Measurements from ENCODE around the gene KIAA1217. TPM values are rescaled to one million over a fixed set of nuclear protein-coding genes. Genes with fewer than 3 reads are reported as not detected.
A peak's percentile ranks its signal among the peaks of the same experiment; 100 is the strongest.

The KIAA1217 gene, protein sequence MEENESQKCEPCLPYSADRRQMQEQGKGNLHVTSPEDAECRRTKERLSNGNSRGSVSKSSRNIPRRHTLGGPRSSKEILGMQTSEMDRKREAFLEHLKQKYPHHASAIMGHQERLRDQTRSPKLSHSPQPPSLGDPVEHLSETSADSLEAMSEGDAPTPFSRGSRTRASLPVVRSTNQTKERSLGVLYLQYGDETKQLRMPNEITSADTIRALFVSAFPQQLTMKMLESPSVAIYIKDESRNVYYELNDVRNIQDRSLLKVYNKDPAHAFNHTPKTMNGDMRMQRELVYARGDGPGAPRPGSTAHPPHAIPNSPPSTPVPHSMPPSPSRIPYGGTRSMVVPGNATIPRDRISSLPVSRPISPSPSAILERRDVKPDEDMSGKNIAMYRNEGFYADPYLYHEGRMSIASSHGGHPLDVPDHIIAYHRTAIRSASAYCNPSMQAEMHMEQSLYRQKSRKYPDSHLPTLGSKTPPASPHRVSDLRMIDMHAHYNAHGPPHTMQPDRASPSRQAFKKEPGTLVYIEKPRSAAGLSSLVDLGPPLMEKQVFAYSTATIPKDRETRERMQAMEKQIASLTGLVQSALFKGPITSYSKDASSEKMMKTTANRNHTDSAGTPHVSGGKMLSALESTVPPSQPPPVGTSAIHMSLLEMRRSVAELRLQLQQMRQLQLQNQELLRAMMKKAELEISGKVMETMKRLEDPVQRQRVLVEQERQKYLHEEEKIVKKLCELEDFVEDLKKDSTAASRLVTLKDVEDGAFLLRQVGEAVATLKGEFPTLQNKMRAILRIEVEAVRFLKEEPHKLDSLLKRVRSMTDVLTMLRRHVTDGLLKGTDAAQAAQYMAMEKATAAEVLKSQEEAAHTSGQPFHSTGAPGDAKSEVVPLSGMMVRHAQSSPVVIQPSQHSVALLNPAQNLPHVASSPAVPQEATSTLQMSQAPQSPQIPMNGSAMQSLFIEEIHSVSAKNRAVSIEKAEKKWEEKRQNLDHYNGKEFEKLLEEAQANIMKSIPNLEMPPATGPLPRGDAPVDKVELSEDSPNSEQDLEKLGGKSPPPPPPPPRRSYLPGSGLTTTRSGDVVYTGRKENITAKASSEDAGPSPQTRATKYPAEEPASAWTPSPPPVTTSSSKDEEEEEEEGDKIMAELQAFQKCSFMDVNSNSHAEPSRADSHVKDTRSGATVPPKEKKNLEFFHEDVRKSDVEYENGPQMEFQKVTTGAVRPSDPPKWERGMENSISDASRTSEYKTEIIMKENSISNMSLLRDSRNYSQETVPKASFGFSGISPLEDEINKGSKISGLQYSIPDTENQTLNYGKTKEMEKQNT (N-terminal part only)
- 16.2 TPM for total RNA-seq

DNA sequence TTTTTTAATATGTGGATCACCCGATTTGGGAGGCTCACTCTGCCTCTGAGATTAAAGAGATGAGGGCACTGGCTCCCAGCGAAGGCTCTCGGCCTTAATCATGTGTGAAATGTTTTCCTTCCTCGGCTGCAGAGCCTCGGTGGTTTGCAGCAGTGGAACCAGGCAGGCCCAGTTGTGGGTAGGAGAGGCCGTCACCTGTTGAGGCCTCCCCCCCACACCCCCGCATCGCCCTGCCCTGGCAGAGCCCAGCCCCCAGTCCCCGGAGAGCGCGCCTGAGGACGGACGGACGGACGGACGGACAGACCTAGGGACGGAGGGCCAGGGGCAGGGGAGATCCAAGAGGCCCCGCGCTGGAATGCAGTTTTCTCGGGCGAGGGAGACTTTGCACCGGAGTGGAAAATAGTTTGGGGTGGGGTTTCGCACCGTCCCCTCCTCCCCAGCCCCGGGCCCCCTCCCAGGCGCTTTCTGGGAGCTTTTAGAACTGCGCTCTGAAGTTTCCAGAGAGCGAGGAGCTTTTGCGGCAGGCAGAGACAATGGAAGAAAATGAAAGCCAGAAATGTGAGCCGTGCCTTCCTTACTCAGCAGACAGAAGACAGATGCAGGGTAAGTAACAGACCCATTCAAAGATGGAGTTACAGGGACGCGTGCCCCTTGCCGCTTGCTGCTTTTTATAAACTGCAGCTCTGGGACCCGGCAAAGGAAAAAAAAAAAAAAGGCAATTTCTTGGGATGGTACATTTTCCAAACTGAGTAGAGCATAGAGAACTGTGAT lies at the start of gene KIAA1217:
KIAA1217 (plus strand) TSS at position 478 of the 771 bp plus-strand sequence; CDS start at position 534, 56 bp downstream.
- peak within 1 kb of the TSS; percentile 76 to 81 (median 76) for H3K4me3 ChIP-seq (ENCODE audit: low read length in 3 of 3)
- no peaks in the 10 kb centered on the region for H3K9me3 ChIP-seq (ENCODE audit: control insufficient read depth in 3 of 3, low read length in 3 of 3)
- no peaks in the 10 kb centered on the region for H3K36me3 ChIP-seq (ENCODE audit: control insufficient read depth in 3 of 3, insufficient read depth in 3 of 3, low read length in 3 of 3)
- peak within 1 kb of the TSS; percentile 81 to 91 (median 89) for H3K9ac ChIP-seq (ENCODE audit: low read depth in 1 of 3, low read length in 3 of 3)
- H3K27ac ChIP-seq (ENCODE audit: low read depth, low read length), result peak within 1 kb of the TSS; percentile 91
- peaks cover 41 to 48% (median 44%) of the 10 kb centered on the region in 3 donors for H3K4me1 ChIP-seq (ENCODE audit: control insufficient read depth in 3 of 3, insufficient read depth in 3 of 3, low read length in 3 of 3)
- no peaks in the 10 kb centered on the region for H3K27me3 ChIP-seq (ENCODE audit: control insufficient read depth in 3 of 3, insufficient read depth in 3 of 3, low read length in 3 of 3)

GRCh38 chr10:24162206-24162985 lies 46.5 kb upstream of the KIAA1217 start:
- Histone ChIP-seq H3K9me3 (ENCODE audit: control insufficient read depth in 3 of 3, low read length in 3 of 3) (no peaks in the 10 kb centered on the region), H3K36me3 (ENCODE audit: control insufficient read depth in 3 of 3, insufficient read depth in 3 of 3, low read length in 3 of 3) (no peaks in the 10 kb centered on the region), H3K9ac (ENCODE audit: low read depth in 1 of 3, low read length in 3 of 3) (no peak overlapping the region), H3K4me1 (ENCODE audit: control insufficient read depth in 3 of 3, insufficient read depth in 3 of 3, low read length in 3 of 3) (no peaks in the 10 kb centered on the region), H3K4me3 (ENCODE audit: low read length in 3 of 3) (no peak overlapping the region), H3K27me3 (ENCODE audit: control insufficient read depth in 3 of 3, insufficient read depth in 3 of 3, low read length in 3 of 3) (no peaks in the 10 kb centered on the region), H3K27ac (ENCODE audit: low read depth, low read length) (no peak overlapping the region)

- H3K9me3 ChIP-seq (ENCODE audit: control insufficient read depth in 3 of 3, low read length in 3 of 3), result no peaks in the 10 kb centered on the region
- H3K4me1 ChIP-seq (ENCODE audit: control insufficient read depth in 3 of 3, insufficient read depth in 3 of 3, low read length in 3 of 3), result peaks cover 0 to 4% (median 2%) of the 10 kb centered on the region in 3 donors
- no peak overlapping the region for H3K4me3 ChIP-seq (ENCODE audit: low read length in 3 of 3)
- no peaks in the 10 kb centered on the region for H3K36me3 ChIP-seq (ENCODE audit: control insufficient read depth in 3 of 3, insufficient read depth in 3 of 3, low read length in 3 of 3)
- H3K27ac ChIP-seq (ENCODE audit: low read depth, low read length), result no peak overlapping the region
- H3K27me3 ChIP-seq (ENCODE audit: control insufficient read depth in 3 of 3, insufficient read depth in 3 of 3, low read length in 3 of 3), result no peaks in the 10 kb centered on the region
- H3K9ac ChIP-seq (ENCODE audit: low read depth in 1 of 3, low read length in 3 of 3), result no peak overlapping the region
Observed at GRCh38 chr10:24163485-24163884, 45.5 kb upstream of the KIAA1217 start.

DNA sequence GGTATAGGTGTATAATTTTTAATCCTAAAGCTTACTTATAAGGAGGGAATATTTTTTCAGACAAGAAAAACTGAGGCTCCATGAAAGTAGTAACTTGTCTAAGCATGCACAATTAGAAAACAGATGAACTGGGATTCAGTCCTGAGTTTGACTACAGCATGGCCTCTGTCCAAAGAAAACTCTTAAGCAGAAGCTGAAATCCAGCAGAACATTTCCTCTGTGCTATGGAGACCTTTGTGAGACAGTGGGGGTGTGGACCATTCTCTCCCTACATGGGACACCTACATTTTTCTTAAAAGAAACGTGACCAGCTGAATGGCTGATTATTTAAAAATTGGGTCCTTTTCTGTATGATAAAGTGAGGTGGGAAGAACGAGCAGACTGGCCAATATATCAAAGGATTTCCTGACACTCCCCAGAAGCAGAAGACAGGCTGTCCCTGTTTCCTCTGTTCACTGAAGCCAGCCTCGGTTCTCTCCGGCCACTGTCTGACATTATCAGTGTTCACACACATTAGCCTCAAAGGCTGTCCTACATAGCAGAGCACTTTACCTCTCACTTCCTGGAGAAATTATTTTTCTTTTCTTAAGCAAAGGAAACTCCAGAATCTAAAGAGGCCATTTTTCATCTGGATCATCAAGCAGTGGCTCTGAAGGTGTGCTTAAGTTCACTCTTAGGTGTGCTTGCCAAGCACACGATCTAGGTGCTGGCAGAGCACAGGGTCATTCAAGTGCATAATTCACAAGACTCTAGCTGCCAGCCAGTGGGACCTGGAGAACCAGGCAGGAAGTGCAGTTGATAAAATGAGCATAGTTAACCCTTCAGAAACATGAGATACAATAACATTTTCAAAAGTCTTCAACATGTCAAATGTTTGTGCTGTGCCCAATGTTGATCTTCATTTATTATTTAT lies 40.4 kb upstream of the KIAA1217 start:
- Histone ChIP-seq H3K27me3 (ENCODE audit: control insufficient read depth in 3 of 3, insufficient read depth in 3 of 3, low read length in 3 of 3) (no peaks in the 10 kb centered on the region), H3K27ac (ENCODE audit: low read depth, low read length) (no peak overlapping the region), H3K9ac (ENCODE audit: low read depth in 1 of 3, low read length in 3 of 3) (no peak overlapping the region), H3K4me1 (ENCODE audit: control insufficient read depth in 3 of 3, insufficient read depth in 3 of 3, low read length in 3 of 3) (peaks cover 0 to 6% (median 5%) of the 10 kb centered on the region in 3 donors), H3K36me3 (ENCODE audit: control insufficient read depth in 3 of 3, insufficient read depth in 3 of 3, low read length in 3 of 3) (no peaks in the 10 kb centered on the region), H3K4me3 (ENCODE audit: low read length in 3 of 3) (no peak overlapping the region), H3K9me3 (ENCODE audit: control insufficient read depth in 3 of 3, low read length in 3 of 3) (no peaks in the 10 kb centered on the region)

GRCh38 chr10:24170199-24170598 lies 38.7 kb upstream of the KIAA1217 start:
- H3K9ac ChIP-seq (ENCODE audit: low read depth in 1 of 3, low read length in 3 of 3), result no peak overlapping the region
- no peak overlapping the region for H3K4me3 ChIP-seq (ENCODE audit: low read length in 3 of 3)
- no peaks in the 10 kb centered on the region for H3K36me3 ChIP-seq (ENCODE audit: control insufficient read depth in 3 of 3, insufficient read depth in 3 of 3, low read length in 3 of 3)
- H3K27ac ChIP-seq (ENCODE audit: low read depth, low read length), result no peak overlapping the region
- H3K9me3 ChIP-seq (ENCODE audit: control insufficient read depth in 3 of 3, low read length in 3 of 3), result no peaks in the 10 kb centered on the region
- H3K4me1 ChIP-seq (ENCODE audit: control insufficient read depth in 3 of 3, insufficient read depth in 3 of 3, low read length in 3 of 3), result peaks cover 0 to 6% (median 5%) of the 10 kb centered on the region in 3 donors
- H3K27me3 ChIP-seq (ENCODE audit: control insufficient read depth in 3 of 3, insufficient read depth in 3 of 3, low read length in 3 of 3), result no peaks in the 10 kb centered on the region

GRCh38 chr10:24172909-24173308 lies 36.0 kb upstream of the KIAA1217 start:
- Histone ChIP-seq H3K4me3 (ENCODE audit: low read length in 3 of 3) (no peak overlapping the region), H3K27me3 (ENCODE audit: control insufficient read depth in 3 of 3, insufficient read depth in 3 of 3, low read length in 3 of 3) (no peaks in the 10 kb centered on the region), H3K9me3 (ENCODE audit: control insufficient read depth in 3 of 3, low read length in 3 of 3) (no peaks in the 10 kb centered on the region), H3K27ac (ENCODE audit: low read depth, low read length) (no peak overlapping the region), H3K36me3 (ENCODE audit: control insufficient read depth in 3 of 3, insufficient read depth in 3 of 3, low read length in 3 of 3) (no peaks in the 10 kb centered on the region), H3K9ac (ENCODE audit: low read depth in 1 of 3, low read length in 3 of 3) (no peak overlapping the region), H3K4me1 (ENCODE audit: control insufficient read depth in 3 of 3, insufficient read depth in 3 of 3, low read length in 3 of 3) (peaks cover 0 to 6% (median 5%) of the 10 kb centered on the region in 3 donors)

DNA sequence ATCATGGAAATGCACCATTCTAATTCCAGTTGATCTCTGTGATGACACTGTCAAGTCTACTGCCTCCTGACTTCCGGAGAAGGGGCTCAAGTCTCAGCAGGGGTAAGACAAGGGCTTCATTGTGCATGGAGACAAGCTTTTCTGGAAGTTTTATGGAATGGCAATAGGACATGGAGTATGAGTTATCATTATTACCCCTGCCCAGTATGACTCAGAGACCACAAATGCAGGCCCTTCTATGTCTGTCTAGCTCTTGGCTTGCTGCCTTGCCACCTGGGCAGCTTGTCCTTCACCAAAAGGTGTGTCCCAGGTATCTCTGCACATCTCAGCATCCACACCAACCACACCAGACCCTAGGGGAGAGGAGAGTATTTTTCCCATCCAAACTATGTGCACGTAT lies 34.9 kb upstream of the KIAA1217 start:
- Histone ChIP-seq H3K4me3 (ENCODE audit: low read length in 3 of 3) (no peak overlapping the region), H3K27ac (ENCODE audit: low read depth, low read length) (no peak overlapping the region)

GRCh38 chr10:24176658-24177057 lies 32.3 kb upstream of the KIAA1217 start:
- Histone ChIP-seq H3K9ac (ENCODE audit: low read depth in 1 of 3, low read length in 3 of 3) (no peak overlapping the region), H3K27me3 (ENCODE audit: control insufficient read depth in 3 of 3, insufficient read depth in 3 of 3, low read length in 3 of 3) (no peaks in the 10 kb centered on the region), H3K9me3 (ENCODE audit: control insufficient read depth in 3 of 3, low read length in 3 of 3) (no peaks in the 10 kb centered on the region), H3K36me3 (ENCODE audit: control insufficient read depth in 3 of 3, insufficient read depth in 3 of 3, low read length in 3 of 3) (no peaks in the 10 kb centered on the region), H3K4me3 (ENCODE audit: low read length in 3 of 3) (no peak overlapping the region), H3K4me1 (ENCODE audit: control insufficient read depth in 3 of 3, insufficient read depth in 3 of 3, low read length in 3 of 3) (no peaks in the 10 kb centered on the region), H3K27ac (ENCODE audit: low read depth, low read length) (no peak overlapping the region)

More for the DNA sequence above, 34.9 kb upstream of the KIAA1217 start:
- no peaks in the 10 kb centered on the region for H3K36me3 ChIP-seq (ENCODE audit: control insufficient read depth in 3 of 3, insufficient read depth in 3 of 3, low read length in 3 of 3)
- H3K27me3 ChIP-seq (ENCODE audit: control insufficient read depth in 3 of 3, insufficient read depth in 3 of 3, low read length in 3 of 3), result no peaks in the 10 kb centered on the region
- no peak overlapping the region for H3K9ac ChIP-seq (ENCODE audit: low read depth in 1 of 3, low read length in 3 of 3)
- no peaks in the 10 kb centered on the region for H3K4me1 ChIP-seq (ENCODE audit: control insufficient read depth in 3 of 3, insufficient read depth in 3 of 3, low read length in 3 of 3)
- H3K9me3 ChIP-seq (ENCODE audit: control insufficient read depth in 3 of 3, low read length in 3 of 3), result no peaks in the 10 kb centered on the region

All from skeletal muscle tissue (tissue), 4 donors.